Measurements from ENCODE around the gene MCEMP1.

MCEMP1 gene

DNA sequence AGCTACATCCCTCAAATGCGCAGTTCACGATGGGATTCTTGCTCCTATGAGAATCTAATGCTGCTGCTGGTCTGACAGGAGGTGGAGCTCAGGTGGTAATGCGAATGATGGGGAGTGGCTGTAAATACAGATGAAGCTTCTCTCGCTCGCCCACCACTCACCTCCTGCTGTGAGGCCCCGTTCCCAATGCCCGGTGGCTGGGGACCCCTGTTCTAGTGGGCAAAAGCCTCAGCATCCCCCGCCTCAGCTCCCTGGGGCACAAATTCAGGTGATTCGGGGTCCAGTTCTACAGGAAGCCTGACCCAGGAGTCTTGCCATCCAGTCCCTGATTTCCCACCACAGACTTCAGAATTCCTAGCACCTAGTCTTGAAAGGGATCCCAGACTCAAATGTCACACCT lies 4.4 kb upstream of the MCEMP1 start:
- DNase-seq = no peak

DNA sequence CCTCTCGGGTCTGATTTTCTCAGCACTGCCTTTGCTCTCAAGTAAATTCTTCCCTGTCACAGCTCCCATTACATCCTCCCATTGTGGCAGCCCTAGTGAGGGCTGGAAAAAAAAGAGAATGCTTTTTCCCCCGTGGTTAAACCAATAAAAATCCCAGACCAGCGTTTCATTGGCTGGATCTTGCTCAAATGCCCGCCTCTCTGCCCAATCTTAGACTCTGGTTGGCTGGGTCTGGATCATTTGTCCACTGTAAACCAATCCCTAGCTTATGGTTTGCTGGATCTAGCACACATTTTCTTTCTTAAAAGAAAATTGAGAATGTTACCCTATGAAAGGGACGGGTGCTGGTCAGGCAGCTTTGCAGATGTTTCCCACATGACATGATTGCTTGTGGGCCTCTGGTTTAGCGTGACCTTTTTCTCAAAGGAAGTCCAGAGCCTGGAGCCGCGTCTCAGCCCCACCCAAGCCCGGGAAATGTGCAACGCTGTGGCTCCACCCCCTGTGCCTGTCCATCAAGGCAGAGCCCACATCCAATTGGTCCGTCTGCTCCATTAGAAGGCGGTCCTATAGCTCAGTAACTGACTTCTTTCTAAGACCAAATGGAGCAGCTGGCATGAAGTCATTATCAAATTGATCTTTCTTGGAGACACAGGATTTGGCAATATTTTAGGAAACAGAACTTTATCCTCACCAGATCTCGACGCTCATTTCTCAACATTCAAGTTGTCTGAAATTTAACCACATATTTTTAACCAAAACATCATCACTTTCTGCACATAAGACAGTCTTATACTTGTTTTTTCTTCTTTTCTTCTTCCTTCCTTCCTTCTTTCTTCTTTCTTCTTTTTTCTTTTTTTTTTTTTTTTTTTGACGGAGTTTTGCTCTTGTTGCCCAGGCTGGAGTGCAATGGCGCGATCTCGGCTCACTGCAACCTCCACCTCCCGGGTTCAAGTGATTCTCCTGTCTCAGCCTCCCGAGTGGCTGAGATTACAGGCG lies 2.6 kb upstream of the MCEMP1 start:
- DNase-seq = peak; percentile 32

DNA sequence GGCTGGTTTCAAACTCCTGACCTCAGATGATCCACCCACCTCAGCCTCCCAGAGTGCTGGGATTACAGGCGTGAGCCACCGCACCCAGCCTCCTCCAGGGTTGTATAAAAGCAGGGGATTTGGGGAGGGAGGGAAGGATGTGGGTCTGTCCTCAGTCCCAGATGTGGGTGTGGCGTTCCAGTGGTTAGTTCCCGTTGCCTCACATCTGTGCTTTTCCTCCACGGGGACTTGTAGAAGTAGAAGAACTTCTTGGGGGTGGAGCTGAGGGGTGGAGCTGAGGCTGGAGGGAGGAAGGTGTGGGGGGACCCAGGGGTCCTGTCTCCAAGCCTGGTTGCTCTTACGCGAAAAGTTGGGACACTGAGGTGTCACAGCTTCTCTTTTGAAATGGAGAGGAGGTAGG lies 514 bp upstream of the MCEMP1 start:
- DNase-seq = no peak

DNA sequence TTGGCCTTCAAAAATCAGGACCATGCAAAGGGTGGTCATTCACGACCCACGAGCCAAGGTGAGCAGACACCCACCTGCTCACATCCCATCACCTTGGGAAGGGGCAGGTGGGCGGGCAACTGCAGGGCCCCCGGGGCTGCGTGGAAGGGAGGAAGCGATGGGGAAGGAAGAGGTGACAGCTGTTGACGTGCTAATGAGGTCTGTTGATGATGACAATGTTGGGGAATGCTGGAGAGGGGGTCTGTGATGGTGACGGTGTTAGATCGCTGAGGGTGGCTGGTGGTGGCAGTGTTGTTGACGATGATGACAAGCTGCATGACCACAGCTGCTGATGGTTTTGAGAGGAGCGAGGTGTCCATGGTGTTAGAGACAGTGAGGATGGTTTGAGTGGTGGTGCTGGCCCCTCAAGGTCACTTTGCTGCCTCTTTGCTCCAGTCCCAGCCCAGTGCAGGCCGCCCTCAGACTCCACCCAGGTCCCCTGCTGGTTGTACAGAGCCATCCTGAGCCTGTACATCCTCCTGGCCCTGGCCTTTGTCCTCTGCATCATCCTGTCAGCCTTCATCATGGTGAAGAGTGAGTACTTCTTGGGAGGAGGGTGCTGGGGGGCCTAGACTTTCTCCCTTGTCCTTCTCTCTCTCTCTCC lies 900 bp downstream of the MCEMP1 start:
- DNase-seq = no peak

DNA sequence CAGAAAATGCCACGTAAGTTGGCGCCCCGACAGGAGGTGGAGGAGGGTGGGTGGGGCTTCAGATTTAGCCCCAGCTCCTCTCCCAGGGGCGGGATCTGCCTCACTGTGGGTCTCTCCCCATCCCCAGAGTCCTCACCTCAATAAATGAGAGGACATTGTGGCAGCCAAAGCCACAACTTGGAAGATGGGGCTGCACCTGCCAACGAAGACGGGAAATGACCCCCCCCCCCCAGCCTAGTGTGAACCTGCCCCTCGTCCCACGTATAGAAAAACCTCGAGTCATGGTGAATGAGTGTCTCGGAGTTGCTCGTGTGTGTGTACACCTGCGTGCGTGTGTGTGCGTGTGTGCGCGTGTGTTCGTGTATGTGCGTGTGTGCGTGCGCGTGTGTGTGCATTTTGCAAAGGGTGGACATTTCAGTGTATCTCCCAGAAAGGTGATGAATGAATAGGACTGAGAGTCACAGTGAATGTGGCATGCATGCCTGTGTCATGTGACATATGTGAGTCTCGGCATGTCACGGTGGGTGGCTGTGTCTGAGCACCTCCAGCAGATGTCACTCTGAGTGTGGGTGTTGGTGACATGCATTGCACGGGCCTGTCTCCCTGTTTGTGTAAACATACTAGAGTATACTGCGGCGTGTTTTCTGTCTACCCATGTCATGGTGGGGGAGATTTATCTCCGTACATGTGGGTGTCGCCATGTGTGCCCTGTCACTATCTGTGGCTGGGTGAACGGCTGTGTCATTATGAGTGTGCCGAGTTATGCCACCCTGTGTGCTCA lies 2.3 kb downstream of the MCEMP1 start:
- DNase-seq = peak; percentile 69

DNA sequence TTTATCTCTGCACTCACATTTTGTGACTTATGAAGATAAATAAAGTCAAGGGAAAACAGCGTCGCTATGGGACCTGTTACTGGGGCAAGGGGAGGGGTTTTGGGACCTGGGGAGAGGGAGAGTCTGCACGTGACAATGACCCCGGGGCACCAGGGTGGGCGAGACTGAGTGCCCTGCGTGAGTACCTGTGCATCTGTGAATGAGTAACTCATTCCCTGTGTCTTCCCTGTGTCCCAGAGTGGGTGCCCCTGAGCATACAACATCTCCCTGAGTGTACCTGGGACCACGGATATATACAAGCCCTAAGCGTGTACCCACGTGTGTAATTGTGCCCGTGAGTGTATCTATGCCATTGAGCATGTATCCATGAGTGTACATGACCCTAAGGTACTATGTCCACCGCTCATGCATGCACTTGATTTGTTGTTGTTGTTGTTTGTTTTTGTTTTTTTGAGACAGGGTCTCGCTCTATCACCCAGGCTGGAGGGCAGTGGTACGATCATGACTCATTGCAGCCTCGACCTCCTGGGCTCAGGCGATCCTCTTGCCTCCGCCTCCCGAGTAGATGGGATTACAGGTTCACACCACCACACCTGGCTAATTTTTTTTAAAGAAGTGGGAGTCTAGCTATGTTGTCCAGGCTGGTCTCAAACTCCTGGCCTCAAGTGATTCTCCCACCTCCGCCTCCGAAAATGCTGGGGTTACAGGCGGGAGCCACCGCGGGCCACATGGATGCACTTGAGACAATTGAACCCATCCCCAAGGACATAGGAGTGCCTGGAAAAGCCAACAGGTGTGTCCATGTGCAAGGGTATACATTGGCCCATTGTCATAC lies 3.1 kb downstream of the MCEMP1 start:
- no peak for DNase-seq

DNA sequence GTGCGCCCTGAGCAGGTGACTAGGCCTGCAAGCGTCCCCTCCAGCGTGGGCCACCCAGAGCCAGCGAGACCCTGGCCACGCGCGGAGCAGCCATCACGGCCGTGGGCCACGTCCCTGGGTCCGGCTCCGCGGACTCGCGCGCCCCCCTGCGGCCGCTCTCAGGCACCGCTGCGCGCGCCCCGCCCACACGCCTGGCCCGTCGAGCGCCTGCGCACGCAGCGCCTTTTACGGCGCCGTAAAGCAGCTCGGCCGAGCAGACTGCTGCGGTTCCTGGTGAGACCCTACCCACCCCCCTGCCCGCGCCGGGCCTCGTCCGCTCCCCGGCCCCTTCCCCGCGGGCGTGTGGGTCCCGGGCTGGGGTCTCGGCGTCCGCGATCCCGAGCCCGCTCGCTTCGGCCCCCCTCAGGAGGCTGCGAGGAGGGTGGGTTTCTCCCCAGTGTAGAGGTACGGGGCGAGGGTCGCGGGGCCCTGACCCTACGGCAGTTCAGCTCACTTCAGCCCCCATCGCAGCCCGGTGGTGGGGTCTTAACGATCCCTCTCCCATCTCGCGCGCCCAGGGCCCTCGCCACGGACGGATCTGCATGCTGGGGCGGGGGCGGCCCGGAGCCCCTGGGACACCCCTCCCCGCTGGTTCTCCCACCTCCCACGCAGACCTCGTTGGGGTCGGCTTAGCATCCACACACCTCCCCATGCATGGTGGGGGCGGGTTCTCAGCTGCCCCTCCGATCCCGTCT lies 3.9 kb downstream of the MCEMP1 start, which contains the start of gene TRAPPC5:
TRAPPC5 (plus strand) TSS at position 228 of the 734 bp plus-strand sequence. CDS start 1,421 bp downstream, outside the sequence.
- DNase-seq = peak; percentile 88

DNA sequence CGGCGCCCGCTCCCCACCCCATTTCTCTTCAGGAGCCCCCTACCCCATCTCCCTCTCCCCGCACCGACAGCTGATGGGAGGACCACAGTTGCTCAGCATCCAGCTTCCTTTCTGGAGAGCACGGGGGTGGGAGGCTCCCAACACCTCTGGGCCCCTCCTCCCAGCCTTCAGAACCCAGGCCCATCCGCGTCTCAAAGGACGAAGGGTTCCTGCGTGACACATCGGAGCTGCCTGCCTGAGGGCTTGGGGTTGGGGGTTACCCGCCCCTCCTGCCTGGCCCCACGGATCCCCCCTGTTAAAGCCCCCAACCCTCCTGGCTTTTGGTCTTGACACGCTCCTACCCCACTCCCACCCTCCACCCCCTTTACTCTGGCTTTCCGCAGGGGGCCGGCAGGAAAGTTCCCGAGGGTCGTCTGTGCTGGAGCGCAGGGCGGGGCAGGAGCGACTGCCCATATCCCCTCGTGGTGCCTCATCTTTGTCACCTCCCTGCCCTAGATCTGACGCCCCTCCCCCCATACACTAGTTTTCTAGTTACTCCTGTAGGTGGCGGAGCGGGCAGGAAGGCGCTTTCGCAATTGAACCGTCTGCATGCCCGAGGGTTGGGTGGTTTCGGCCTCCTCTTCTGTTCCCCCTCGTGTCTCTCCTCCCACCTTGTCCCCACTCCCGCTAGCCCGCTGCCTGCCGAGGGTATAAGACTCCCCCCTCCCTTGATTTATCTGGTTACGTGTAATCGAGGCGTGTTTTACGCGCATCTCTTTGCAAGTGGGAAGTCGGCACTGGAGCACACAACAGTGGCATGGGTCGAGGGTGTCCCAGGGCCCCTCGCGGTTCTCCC lies 4.7 kb downstream of the MCEMP1 start:
- peak; percentile 80 for DNase-seq

DNA sequence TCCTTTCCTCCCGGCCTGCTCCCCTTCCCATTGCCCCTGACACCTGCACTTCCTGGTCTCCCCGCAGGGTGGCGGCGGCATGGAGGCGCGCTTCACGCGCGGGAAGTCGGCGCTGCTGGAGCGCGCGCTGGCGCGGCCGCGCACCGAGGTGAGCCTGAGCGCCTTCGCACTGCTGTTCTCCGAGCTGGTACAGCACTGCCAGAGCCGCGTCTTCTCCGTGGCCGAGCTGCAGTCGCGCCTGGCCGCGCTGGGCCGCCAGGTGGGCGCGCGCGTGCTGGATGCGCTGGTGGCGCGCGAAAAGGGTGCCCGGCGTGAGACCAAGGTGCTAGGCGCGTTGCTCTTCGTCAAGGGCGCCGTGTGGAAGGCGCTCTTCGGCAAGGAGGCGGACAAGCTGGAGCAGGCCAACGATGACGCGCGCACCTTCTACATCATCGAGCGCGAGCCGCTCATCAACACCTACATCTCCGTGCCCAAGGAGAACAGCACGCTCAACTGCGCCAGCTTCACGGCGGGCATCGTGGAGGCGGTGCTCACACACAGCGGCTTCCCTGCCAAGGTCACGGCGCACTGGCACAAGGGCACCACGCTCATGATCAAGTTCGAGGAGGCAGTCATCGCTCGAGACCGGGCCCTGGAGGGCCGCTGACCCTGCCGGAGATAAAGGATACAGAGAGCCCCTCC lies 5.4 kb downstream of the MCEMP1 start:
- DNase-seq = no peak

DNA sequence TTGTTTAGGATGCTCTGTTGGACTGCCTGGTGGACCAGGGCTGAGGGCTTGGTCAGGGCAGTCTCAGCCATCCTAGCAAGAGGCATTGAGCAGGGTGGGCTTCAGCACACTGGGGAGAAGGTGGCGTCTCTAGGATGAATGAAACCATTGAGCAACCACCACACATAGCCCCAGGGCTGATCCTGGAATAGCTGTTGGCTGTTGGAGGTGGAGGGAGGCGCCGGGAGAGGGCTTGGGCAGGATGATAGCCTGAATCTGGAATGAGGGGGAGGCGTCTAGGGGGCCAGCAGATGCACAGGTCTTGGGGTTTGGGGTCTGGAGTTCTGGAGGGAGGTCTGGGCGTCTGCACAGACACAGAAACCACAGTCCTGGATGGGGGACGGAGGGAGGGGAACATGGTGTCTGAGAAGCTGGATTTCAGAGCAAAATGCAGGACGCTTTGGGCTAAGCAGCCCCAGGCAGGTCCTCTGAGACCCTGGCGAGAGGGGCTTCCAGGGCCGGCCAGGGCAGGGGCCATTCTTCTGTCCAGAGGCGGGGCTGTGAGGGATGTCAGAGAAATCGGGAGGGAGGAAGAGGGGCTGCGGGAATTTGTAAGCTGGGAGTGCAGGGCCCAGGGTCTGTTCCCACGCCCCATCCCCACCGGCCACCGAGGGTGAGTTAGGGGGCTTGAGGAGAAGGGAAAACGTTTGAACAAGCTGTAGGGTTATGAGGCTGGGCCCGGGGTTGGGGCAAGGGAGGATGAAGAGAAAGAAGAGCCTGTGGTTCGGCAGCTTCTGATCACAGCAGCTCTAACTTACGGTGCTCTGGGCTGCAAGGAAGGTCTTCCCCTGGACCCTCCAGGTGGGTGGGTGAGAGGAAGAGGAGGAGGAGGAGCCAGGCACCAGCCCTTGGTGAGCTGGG lies 8.9 kb downstream of the MCEMP1 start:
- DNase-seq = no peak

DNA sequence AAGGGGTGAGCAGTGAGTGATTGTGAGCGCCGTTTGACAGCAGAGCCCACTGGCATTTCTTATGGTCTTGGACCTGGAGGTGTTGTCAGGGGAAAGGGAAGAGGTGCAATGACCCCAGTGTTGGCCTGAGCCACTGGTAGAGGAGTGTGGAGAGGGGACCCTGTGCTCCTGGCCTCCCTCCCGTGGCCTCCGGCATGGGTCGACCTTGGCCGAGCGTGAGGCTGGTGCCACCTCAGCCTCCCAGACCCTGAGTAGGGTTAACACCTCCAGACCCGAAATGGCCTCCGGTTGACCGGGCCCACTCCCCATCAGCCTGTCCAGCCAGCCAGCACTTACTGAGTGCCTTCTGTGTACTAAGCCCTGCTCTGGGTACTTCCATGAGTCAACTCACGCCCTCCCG lies 10.3 kb downstream of the MCEMP1 start:
- no peak for DNase-seq

DNA sequence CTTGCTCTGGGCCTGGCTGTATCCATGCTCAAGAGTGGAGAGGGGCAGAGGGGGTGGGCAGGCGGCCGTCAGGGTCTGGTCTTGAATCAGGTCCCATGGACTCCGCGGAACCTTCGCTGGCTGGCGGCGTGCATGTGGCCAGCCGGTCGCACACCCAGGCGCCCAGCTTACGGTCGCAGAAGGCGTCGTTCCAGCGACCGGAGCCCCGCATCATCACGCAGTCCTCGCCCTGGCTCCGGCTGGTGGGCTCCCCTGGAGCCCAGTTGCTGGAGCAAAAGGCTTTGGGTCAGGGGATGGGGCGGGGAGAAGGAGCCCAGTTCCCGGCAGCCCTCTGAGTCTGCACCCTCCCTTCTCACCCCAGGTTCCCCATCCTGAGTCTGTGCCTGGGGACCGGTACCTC lies 12.3 kb downstream of the MCEMP1 start:
- no peak for DNase-seq

DNA sequence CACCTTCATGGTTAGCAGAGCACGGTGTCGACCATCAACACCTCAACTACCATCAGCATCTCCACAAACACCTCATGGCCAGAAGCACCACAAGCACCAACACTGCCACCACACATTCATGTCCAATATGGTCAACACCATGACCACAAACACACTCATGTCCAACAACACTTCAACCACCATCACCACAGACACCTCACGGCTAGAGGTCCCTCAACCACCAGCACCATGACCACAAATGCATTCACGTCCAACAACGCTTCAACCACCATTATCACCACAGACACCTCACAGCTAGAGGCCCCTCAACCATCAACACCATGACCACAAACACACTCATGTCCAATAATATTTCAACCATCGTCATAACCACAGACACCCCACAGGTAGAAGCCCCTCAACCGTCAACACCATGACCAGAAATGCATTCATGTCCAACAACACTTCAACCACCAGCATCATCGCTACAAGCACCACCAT lies 13.9 kb downstream of the MCEMP1 start:
- DNase-seq = no peak

DNA sequence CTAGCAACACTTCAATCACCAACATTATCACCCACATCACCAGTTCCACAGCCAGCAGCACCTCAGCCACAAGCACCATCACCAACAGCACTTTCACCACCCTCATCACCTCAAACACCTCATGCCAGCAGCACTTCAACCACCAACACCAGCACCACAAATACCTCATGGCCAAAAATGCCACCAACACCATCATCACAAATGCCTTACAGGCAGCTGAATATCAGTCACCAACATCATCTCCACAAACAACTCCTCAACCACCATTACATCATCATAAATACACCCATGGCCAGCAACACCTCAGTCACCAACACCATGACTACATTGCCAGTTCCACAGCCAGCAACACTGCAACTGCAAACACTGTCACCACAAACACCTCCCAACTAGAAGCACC lies 14.6 kb downstream of the MCEMP1 start:
- no peak for DNase-seq

DNA sequence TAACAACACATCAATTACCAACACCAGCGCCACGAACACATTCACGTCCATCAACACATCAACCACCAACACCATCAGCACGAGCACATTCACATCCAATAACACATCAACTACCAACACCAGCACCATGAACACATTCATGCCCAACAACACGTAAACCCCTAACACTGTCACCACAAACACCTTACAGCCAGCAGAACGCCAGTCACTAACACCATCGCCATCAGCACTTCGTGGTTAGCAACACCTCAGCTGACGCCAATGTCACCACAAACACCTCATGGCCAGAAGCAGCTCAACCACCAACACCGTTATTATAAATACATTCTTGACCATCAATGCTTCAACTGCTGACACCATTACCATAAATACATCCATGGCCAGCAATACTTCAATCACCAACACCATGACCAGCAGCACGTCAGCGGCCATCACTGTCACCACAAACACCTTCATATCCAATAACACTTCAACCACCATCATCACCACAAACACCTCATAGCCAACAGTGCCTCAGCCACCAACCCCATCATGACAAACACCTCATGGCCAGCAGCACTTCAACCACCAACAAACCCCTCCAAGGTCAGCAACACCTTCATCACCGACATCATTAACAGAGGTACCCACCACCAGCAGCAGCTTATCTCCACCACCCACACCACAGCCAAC lies 15.7 kb downstream of the MCEMP1 start:
- no peak for DNase-seq

DNA sequence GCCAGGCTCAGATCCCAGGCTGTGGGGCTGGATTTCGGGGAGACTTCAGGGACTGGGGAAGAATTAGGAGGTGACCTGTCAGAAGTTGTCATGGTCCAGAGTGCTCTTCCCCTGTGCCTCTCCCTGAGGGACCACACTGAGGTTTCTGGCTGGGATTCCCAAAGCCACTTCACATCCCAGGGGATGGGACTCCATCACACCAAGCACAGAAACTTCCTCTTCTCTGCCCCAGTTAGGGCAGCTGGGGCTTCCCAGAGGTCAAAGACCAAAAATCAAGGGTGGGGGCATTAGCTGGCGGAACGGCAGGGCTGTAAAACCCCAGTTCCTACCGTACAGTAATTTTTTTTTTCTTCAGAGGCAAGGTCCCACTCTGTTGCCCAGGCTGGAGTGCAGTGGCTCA lies 17.6 kb downstream of the MCEMP1 start:
- no peak for DNase-seq

DNA sequence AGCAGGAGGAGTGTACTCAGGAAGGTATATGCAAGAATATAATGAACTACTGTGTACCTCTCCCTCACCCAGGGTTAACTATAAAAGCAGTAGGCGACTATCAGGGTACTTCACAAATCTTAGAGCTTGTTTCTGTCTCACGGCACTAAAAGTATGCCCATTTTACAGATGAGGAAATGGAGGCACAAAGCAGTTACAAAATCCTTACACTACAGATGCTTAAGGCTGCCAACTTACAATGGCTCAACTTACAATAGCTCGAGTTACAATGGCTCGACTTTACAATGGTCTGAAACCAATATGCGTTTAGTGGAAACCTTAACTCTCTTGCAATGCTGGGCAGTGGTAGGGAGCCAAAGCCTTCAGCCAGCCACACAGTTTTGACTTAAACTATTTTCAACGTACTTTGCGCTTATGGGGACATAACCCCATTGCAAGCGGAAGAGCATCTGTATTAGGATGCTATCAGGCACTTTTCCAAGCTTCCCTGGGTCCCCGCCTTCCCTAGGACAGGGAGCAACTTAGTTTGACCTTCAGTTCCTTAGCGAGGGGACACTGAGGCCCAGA lies 20.9 kb downstream of the MCEMP1 start:
- DNase-seq = no peak

DNA sequence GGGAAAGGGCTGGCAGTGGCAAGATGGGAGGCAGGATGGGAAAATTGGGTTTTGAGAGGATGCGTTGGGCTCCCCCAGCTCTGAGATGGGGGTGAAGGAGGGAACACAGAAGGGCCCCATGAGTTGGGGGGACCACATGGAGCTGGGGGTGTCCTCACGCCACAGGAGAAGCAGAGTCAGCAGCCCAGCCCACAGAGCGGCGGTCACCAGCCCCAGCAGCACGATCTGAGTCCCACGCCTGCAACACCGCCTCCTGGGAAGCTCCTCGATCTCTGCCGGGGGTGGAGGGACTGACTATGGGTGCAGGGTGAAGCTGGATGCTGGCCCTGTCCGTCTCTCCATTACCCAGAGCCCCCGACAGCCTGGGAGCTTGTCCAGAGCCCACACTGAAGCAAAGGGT lies 21.7 kb downstream of the MCEMP1 start:
- no peak for DNase-seq
